Stimulated activated CD8-positive, alpha-beta memory T cell treated with anti-CD3 and anti-CD28 coated beads, Interleukin-7, amount 100 ng/mL, for 1 hour (primary cell): ENCODE data around the gene GRAP.

Experiments used
- DNase-seq, 2 donors: peaks; one replicate each; pipeline ENCODE4 v3.0.0-alpha.2; 2020; ENCODE audit warnings: low read depth in 2 of 2

Gene GRAP

GRCh38 chr17:19018600-19018950 is 28.2 kb downstream of the GRAP start:
- DNase-seq = no peak

- DNase-seq = no peak
Measured at GRCh38 chr17:19017804-19018599, 28.8 kb downstream of the GRAP start.

GRCh38 chr17:19017401-19017800 is 29.4 kb downstream of the GRAP start:
- no peak for DNase-seq

GRCh38 chr17:19016881-19017280 is 29.9 kb downstream of the GRAP start:
- no peak for DNase-seq

GRCh38 chr17:19016297-19016696 is 30.5 kb downstream of the GRAP start:
- no peak for DNase-seq

GRCh38 chr17:19015428-19015827 is 31.3 kb downstream of the GRAP start:
- DNase-seq = no peak

GRCh38 chr17:19014628-19015215 is 32.0 kb downstream of the GRAP start:
- DNase-seq = no peak

GRCh38 chr17:19013806-19014627 is 32.7 kb downstream of the GRAP start:
- no peak for DNase-seq

- no peak for DNase-seq
Measured at GRCh38 chr17:19013226-19013625, 33.5 kb downstream of the GRAP start.

GRCh38 chr17:19012171-19013080 is 34.3 kb downstream of the GRAP start:
- DNase-seq = no peak

- DNase-seq = no peak
Measured at GRCh38 chr17:19011581-19011980, 35.2 kb downstream of the GRAP start.

GRCh38 chr17:19010729-19011505 is 35.8 kb downstream of the GRAP start:
- DNase-seq = no peak

- DNase-seq = no peak
Measured at GRCh38 chr17:19009970-19010369, 36.8 kb downstream of the GRAP start.

- no peak for DNase-seq
Measured at GRCh38 chr17:19006698-19007097, 40.1 kb downstream of the GRAP start.

GRCh38 chr17:19005789-19006430 is 40.8 kb downstream of the GRAP start:
- no peak for DNase-seq

GRCh38 chr17:19005137-19005773 is 41.5 kb downstream of the GRAP start:
- no peak for DNase-seq

- peak; percentile 73 to 76 for DNase-seq
Measured at GRCh38 chr17:19004421-19005136, 42.2 kb downstream of the GRAP start, which contains the start of gene FAM83G. Gene FAM83G (minus strand): TSS chr17:19004764. CDS start chr17:19004041, 723 bp downstream.

GRCh38 chr17:19003543-19004420 is 43.0 kb downstream of the GRAP start:
- peak in 1 of 2 donors; percentile 27 for DNase-seq
